ENCODE data around the gene PRCC.

The PRCC gene

GRCh38 chr1:156765666-156766065 lies 1.7 kb upstream of the PRCC start:
- no peak for DNase-seq

GRCh38 chr1:156766298-156767100 lies 836 bp upstream of the PRCC start:
- no peak for DNase-seq

GRCh38 chr1:156767879-156768604 lies 707 bp downstream of the PRCC start:
- no peak for DNase-seq

DNA sequence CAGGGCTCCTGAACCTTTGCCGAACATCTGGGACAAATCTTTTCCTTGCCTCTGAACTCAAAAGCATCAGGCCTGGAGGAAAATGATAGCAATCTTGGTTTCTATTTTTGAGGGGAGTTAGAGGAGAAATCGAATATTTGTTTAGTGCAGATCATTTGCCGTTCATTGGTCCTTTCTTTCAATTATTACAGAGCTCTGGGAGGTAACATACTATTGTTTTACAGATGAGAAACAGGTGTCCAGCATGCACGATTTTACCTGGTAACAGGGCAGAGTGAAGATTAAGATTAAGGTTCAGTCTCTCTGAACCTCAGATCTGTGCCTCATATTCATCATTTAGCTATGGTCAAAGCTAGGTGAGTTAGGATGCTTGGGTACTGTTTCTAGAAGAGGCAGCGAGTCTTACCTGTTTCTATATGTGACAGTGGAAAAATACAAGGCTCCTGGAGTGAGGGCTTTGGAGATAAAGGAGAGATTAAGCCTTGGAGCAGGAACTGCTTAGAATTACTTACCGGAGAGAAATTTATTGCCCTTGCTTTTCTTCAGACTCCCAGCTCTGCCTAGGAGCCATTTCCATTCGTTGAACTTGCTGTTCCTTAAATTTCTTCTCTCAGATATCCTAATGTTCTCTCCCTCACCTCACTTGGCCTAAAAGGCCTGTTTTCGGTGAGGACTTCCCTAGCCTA lies 1.4 kb downstream of the PRCC start:
- DNase-seq: no peak

DNA sequence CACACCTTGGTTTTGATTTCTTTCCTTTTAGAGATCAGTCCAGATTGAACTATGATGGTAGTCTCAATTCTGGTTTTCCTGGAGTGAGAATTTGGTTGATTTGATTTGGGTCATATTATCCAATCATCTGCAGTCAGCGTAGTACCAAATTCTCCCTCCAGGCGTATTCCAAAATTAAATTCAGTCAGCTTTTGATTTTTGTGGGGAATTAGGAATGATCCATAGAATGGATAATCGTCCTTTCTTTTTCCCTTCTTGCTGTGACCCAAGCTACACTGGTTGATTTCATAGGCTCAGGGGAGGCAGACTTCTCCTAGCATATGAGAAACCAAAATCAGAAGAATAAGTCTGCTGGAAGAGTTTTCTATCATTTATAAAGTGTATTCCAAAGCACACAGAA lies 4.9 kb downstream of the PRCC start:
- DNase-seq: no peak

- DNase-seq: no peak
These were observed 5.6 kb downstream of the PRCC start for GRCh38 chr1:156772728-156773497.

DNA sequence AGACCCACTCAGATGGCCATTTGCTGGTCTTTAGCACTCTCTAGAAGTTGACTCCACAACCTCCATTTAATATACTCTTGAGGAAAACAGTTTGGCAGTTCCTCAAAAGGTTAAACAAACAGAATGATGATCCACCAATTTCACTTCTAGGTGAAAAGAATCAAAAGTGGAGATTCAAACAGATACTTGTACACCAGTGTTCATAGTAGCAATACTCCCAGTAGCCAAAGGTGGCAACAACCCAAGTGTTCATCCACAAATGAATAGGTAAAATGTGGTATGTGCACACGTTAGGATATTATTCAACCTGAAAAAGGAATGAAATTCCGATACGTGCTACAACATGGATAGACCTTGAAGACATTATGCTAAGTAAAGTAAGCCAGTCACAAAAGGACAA lies 6.3 kb downstream of the PRCC start:
- DNase-seq: no peak

DNA sequence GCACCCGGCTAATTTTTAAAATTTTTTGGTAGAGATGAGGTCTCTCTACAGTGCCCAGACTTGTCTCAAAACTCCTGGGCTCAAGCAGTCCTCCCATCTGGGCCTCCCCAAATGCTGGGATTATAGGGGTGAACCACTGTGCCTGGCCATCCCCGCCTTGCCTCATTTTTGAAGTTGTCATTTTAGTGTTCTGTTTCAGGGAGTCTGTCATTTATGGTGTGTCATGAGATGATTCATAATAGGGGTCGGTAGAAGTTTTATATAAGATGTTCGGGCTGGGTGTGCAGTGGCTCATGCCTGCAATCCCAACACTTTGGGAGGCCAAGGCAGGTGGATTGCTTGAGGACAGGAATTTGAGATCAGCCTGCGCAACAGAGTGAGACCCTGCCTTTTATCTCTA lies 8.5 kb downstream of the PRCC start:
- no peak for DNase-seq

DNA sequence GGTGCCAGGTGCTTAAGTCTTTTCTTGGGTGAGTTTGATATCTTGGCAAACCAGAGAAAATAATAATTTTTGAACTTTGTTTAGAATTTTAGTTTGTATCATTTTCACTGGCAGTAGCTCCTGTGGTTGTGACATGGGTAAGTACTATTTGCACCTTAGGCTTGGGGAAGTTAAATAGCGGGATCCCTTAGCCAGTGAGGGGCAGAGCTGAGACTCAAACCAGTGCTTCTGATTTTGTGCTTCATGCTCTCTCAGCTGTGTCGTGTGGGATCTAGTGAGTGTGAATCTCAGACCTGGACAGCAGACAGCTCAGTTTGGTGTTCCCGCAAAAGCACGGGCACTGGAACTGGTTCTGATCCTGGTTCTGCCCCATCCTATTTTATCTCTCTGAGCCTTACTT lies 9.6 kb downstream of the PRCC start:
- no peak for DNase-seq

DNA sequence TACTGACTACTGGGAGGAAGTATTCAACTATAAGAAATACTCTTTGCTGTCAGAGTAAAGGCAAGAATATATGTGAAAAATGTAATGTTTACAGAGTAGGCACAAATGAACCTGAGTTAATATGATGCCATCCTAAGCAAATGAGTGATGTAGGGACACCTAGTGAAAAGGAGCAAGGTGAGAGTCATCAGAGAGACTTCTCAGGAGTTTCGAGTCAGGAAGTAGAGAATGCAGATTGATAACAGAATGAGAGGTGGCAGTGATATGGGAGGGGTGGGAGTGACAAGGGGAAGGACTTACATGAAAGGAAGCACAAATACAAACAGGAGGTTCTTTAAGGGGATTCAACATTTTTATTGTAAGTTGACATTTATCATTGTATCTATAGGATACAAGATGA lies 10.2 kb downstream of the PRCC start:
- no peak for DNase-seq

- DNase-seq: no peak
These were observed 14.4 kb downstream of the PRCC start for GRCh38 chr1:156781585-156782186.

GRCh38 chr1:156785458-156785857 lies 18.1 kb downstream of the PRCC start:
- DNase-seq: no peak

- DNase-seq: no peak
These were observed 19.3 kb downstream of the PRCC start for GRCh38 chr1:156786640-156787039.

- DNase-seq: no peak
These were observed 20.8 kb downstream of the PRCC start for GRCh38 chr1:156788136-156788535.

GRCh38 chr1:156789621-156790318 lies 22.4 kb downstream of the PRCC start:
- no peak for DNase-seq

DNA sequence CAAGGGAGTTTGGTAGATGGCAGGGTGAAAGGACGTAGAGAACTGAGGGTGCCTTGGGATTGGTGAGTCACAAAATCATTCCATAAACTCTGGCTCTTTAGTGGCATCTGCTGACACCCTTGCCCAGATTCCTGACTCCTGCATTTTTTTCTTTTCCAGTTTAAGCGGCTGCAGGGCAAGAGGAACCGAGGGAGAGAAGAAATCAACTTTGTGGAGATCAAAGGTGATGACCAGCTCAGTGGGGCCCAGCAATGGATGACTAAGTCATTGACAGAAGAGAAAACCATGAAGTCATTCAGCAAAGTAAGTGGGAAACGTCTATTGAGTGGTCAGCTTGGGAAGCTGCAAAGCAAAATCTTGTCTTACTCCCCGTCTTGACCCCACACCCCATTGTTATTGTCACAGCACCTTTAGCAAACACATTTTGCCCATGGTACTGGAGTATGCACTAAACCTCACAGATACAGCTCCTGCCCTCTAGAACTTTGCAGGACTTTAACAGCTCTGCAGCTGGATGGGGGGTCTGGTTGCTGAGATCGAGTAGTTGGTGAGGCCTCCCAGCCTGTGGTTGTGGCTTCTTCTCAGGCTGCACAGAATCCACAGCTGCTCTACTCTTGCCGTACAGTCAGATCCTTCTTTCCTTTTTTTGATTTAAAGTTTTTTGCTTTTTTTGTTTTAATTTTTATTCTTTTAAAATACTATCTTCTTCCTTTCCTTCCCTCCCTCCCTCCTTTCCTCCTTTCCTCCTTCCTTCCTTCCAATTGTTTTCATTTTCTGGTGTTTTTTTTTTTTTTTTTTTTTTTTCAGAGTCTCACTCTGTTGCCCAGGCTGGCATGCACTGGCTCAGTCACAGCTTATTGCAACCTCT lies 27.4 kb downstream of the PRCC start:
- DNase-seq: no peak

- no peak for DNase-seq
These were observed 28.0 kb downstream of the PRCC start for GRCh38 chr1:156795374-156795733.

- no peak for DNase-seq
These were observed 28.5 kb downstream of the PRCC start for GRCh38 chr1:156795787-156796186.

DNA sequence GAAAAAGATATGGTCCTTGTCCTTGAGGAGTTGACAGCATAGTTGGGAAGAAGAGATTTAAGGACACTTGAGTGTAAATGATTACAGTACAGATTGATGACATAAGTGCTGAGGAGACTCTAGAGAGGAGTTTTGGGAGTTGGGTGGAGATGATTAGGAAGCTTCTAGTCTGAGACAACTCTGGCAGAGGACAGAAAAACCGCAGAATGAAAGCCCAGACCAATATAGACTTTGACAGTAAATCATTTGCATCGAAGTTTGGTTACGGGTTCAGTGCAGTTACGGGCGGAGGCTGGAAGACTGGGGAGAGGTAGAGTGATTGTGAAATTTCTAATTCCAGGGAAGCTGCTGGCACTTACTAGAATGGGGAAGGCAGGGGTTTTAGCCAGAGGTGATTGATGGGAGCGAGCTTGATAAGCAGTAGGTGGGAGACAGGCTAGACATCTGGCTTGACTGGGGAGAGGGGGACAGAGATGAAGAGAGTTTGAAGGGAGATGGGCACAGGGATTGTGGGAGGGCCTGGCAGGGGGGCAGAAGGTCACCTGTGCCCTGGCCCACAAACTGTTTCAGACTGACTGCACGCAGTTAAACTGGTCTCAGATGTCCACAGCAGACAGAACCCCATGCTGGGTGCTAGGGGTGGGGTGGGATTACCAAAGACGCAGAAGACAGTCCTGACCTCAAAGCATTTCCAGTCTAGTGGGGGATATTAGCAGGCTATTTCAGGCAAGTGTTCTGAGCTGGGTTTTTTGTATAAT lies 29.2 kb downstream of the PRCC start:
- no peak for DNase-seq

GRCh38 chr1:156797212-156797871 lies 30.0 kb downstream of the PRCC start:
- DNase-seq: peak; percentile 58

Measured in activated T-cell treated with anti-CD3 and anti-CD28 coated beads for 4 hours (primary cell).